K562 (cell line): ENCODE data around the gene HDAC6. TPM values are rescaled to one million over a fixed set of nuclear protein-coding genes. Genes with fewer than 3 reads are reported as not detected.

ENCODE experiments used
- ATF1 ChIP-seq, 2 experiments: fragments of 450-650 bp in 1 of 2; IDR thresholded peaks; 2 replicates each; pipeline ENCODE4 v1.6.1; 2016; ENCODE audit warnings: missing compliant biosample characterization in 1 of 2, missing genetic modification characterization in 1 of 2
- ATF7 ChIP-seq: fragments of 450-650 bp; IDR thresholded peaks from 2 replicates; pipeline ENCODE4 v1.7.1; 2014; ENCODE audit warnings: mild to moderate bottlenecking, moderate library complexity
- BCL6 ChIP-seq: fragments of 250-450 bp; sonication (Bioruptor Pico); IDR thresholded peaks from 2 replicates; pipeline ENCODE4 v1.4.0; 2020
- CAMTA2 ChIP-seq: fragments of 250-450 bp; sonication (Bioruptor Pico); conservative IDR thresholded peaks from 2 replicates; pipeline ENCODE4 v1.5.1; 2022
- CC2D1A ChIP-seq: fragments of 450-650 bp; IDR thresholded peaks from 2 replicates; pipeline ENCODE4 v1.6.1; 2017; ENCODE audit warnings: mild to moderate bottlenecking
- CTBP1 ChIP-seq: fragments of 450-650 bp; IDR thresholded peaks from 2 replicates; pipeline ENCODE4 v1.6.1; 2016; ENCODE audit warnings: borderline replicate concordance
- DACH1 ChIP-seq: fragments of 450-650 bp; IDR thresholded peaks from 2 replicates; pipeline ENCODE4 v1.6.1; 2018; ENCODE audit not compliant: partially characterized antibody
- DDX20 ChIP-seq: fragments of 450-650 bp; IDR thresholded peaks from 2 replicates; pipeline ENCODE4 v1.6.1; 2016; ENCODE audit warnings: missing genetic modification characterization, low read depth, mild to moderate bottlenecking, missing compliant biosample characterization, moderate library complexity
- GATA2 ChIP-seq: sonication (generic); formaldehyde crosslinking; IDR thresholded peaks from 2 replicates; pipeline ENCODE4 v1.4.0; 2020; ENCODE audit warnings: mild to moderate bottlenecking, missing genetic modification reagents
- GATAD2B ChIP-seq: fragments of 450-650 bp; IDR thresholded peaks from 2 replicates; pipeline ENCODE4 v1.6.1; 2017; ENCODE audit warnings: mild to moderate bottlenecking, borderline replicate concordance
- PRDM10 ChIP-seq: fragments of 450-650 bp; IDR thresholded peaks from 2 replicates; pipeline ENCODE4 v1.6.1; 2018; ENCODE audit not compliant: partially characterized antibody
- RBM22 ChIP-seq: fragments of 200-400 bp; formaldehyde crosslinking; IDR thresholded peaks from 2 replicates; pipeline ENCODE4 v1.6.1; 2018; ENCODE audit warnings: low read length, low read depth; ENCODE audit not compliant: poor library complexity, severe bottlenecking
- RBM25 ChIP-seq: fragments of 200-400 bp; formaldehyde crosslinking; IDR thresholded peaks from 2 replicates; pipeline ENCODE4 v1.6.1; 2018; ENCODE audit warnings: low read length, low read depth, moderate library complexity; ENCODE audit not compliant: severe bottlenecking
- RFX5 ChIP-seq: IDR thresholded peaks from 2 replicates; pipeline ENCODE4 v1.6.1; 2011; ENCODE audit warnings: low read depth, mild to moderate bottlenecking, improper control_type of control experiment, low read length
- SMAD3 ChIP-seq: fragments of 450-650 bp; formaldehyde crosslinking; conservative IDR thresholded peaks from 2 replicates; pipeline ENCODE4 v1.4.0; 2020; ENCODE audit warnings: mild to moderate bottlenecking
- U2AF2 ChIP-seq: fragments of 200-400 bp; formaldehyde crosslinking; optimal IDR thresholded peaks from 2 replicates; pipeline ENCODE3; 2017; ENCODE audit warnings: low read depth, mild to moderate bottlenecking, low read length
- ZNF232 ChIP-seq: sonication (generic); formaldehyde crosslinking; IDR thresholded peaks from 2 replicates; pipeline ENCODE4 v1.8.0; 2022; ENCODE audit warnings: mild to moderate bottlenecking, missing genetic modification reagents
- ZNF280A ChIP-seq: fragments of 450-650 bp; IDR thresholded peaks from 2 replicates; pipeline ENCODE4 v1.6.1; 2018; ENCODE audit warnings: mild to moderate bottlenecking, low read depth; ENCODE audit not compliant: partially characterized antibody
- ZSCAN32 ChIP-seq: fragments of 450-650 bp; formaldehyde crosslinking; IDR thresholded peaks from 2 replicates; pipeline ENCODE4 v1.4.0; 2020; ENCODE audit warnings: mild to moderate bottlenecking, moderate library complexity
- polyA plus RNA-seq, 8 experiments: library from polyadenylated mRNA; depleted of rRNA in 4 of 8; stranded (reverse) in 5 of 8; unstranded in 3 of 8; fragments of >200 nt; fragmentation: Nextera tagmentation in 2 of 8; fragmentation: Illumina TruSeq in 1 of 8; extraction: Ambion mirVana in 2 of 8; extraction: Trizol in 1 of 8; gene quantifications; 2 replicates each; pipeline versions ENCODE4 v1.2.1 to v1.2.3, GENCODE V29; 2011 to 2014; ENCODE audit warnings: inconsistent platforms in 1 of 8, missing spikeins in 1 of 8
- total RNA-seq, 7 experiments: library from RNA; depleted of rRNA in 6 of 7; stranded (reverse); fragments of >200 nt in 6 of 7; fragmentation: Illumina TruSeq in 2 of 7; extraction: Trizol in 2 of 7; gene quantifications; 2 replicates each; pipeline versions ENCODE4 v1.2.1 to v1.2.3, GENCODE V29; 2011 to 2021; ENCODE audit warnings: low replicate concordance in 1 of 7
- TF ChIP-seq, protein P1 (sequence below): fragments of 200-800 bp; sonication (Bioruptor generic); IDR thresholded peaks from 2 replicates; pipeline ENCODE4 v1.6.1; 2017; ENCODE audit warnings: missing genetic modification characterization, missing compliant biosample characterization
- TF ChIP-seq, protein P2 (sequence below): IDR thresholded peaks from 2 replicates; pipeline ENCODE4 v1.6.1; 2016; ENCODE audit warnings: missing genetic modification characterization, missing compliant biosample characterization

HDAC6 gene
- total and polyA plus RNA-seq, 9 of the 15 experiments (the other 6 are each of a cell fraction or from before 2014, with no cell fraction given) = 29.9 to 101 (median 71.2) TPM

GRCh38 chrX:48785540-48786214, 16.2 kb upstream of the HDAC6 start (continued):
- TF ChIP-seq, protein P1, sequence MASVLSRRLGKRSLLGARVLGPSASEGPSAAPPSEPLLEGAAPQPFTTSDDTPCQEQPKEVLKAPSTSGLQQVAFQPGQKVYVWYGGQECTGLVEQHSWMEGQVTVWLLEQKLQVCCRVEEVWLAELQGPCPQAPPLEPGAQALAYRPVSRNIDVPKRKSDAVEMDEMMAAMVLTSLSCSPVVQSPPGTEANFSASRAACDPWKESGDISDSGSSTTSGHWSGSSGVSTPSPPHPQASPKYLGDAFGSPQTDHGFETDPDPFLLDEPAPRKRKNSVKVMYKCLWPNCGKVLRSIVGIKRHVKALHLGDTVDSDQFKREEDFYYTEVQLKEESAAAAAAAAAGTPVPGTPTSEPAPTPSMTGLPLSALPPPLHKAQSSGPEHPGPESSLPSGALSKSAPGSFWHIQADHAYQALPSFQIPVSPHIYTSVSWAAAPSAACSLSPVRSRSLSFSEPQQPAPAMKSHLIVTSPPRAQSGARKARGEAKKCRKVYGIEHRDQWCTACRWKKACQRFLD (CRISPR knock-in tag) = peak; percentile 74; the same call in 1 of the 2 replicates
- no peak for TF ChIP-seq ATF1 (CRISPR knock-in tag; IDR thresholded peaks at IDR 0.05)
- peak; percentile 60 for TF ChIP-seq ATF1 (tag; IDR thresholded peaks at IDR 0.05)
- no peak for TF ChIP-seq PRDM10
- TF ChIP-seq DACH1 = no peak
- TF ChIP-seq CC2D1A = peak; percentile 22; the same call in 1 of the 2 replicates
- TF ChIP-seq ZSCAN32 (CRISPR knock-in tag) = no peak
- TF ChIP-seq U2AF2 = no peak
- TF ChIP-seq CAMTA2 = 0 out of 2 replicates have a peak, but pooled peaks have one; percentile 50
- no peak for TF ChIP-seq RBM22
- no peak for TF ChIP-seq ZNF232
- TF ChIP-seq DDX20 (tag) = no peak
- TF ChIP-seq ZNF280A = no peak
- TF ChIP-seq BCL6 (CRISPR knock-in tag) = 0 out of 2 replicates have a peak, but pooled peaks have one; percentile 20
- peak; percentile 89 for TF ChIP-seq RBM25
- TF ChIP-seq GATAD2B = no peak
- TF ChIP-seq CTBP1 = peak; percentile 62; the same call in 1 of the 2 replicates
- TF ChIP-seq, protein P2, sequence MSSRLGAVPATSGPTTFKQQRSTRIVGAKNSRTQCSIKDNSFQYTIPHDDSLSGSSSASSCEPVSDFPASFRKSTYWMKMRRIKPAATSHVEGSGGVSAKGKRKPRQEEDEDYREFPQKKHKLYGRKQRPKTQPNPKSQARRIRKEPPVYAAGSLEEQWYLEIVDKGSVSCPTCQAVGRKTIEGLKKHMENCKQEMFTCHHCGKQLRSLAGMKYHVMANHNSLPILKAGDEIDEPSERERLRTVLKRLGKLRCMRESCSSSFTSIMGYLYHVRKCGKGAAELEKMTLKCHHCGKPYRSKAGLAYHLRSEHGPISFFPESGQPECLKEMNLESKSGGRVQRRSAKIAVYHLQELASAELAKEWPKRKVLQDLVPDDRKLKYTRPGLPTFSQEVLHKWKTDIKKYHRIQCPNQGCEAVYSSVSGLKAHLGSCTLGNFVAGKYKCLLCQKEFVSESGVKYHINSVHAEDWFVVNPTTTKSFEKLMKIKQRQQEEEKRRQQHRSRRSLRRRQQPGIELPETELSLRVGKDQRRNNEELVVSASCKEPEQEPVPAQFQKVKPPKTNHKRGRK = peak; percentile 33; the same call in 1 of the 2 replicates
- 0 out of 2 replicates have a peak, but pooled peaks have one; percentile 15 for TF ChIP-seq ATF7
- TF ChIP-seq SMAD3 (CRISPR knock-in tag) = no peak
- peak; percentile 75 for TF ChIP-seq GATA2 (CRISPR knock-in tag)
- no peak for TF ChIP-seq RFX5
